Heart left ventricle (tissue), 16 donors: ENCODE results near the gene SEMA4D. TPM values are rescaled to one million over a fixed set of nuclear protein-coding genes. Genes with fewer than 3 reads are reported as not detected.

Experiments
- ATAC-seq, 4 donors: fragments of 200-7000 bp; cut with Tn5 transposase; one replicate each; pipeline ENCODE4 v1.9.1; 2020 to 2022; ENCODE audit warnings: moderate library complexity in 4 of 4, mild to moderate bottlenecking in 3 of 4, moderate number of reproducible peaks in 1 of 4
- DNase-seq, 5 donors: peaks; one replicate each; pipeline ENCODE4 v3.0.0-alpha.2; 2020
- H3K27ac ChIP-seq, 12 donors: fragments of 200-600 bp; sonication (generic) in 4 of 12; one replicate each; pipeline versions ENCODE4 v1.5.0 to v1.8.0; 2016 to 2022; ENCODE audit warnings: mild to moderate bottlenecking in 2 of 12
- H3K27me3 ChIP-seq, 9 donors: fragments of 200-600 bp; sonication (generic) in 2 of 9; one replicate each; pipeline versions ENCODE4 v1.5.1 to v1.8.0; 2016 to 2022; ENCODE audit warnings: mild to moderate bottlenecking in 3 of 9
- H3K36me3 ChIP-seq, 9 donors: fragments of 200-600 bp; sonication (generic) in 2 of 9; one replicate each; pipeline versions ENCODE4 v1.5.0 to v1.8.0; 2018 to 2022; ENCODE audit warnings: mild to moderate bottlenecking in 2 of 9
- H3K4me1 ChIP-seq, 12 donors: fragments of 200-600 bp; sonication (generic) in 4 of 12; one replicate each; pipeline versions ENCODE4 v1.5.0 to v1.8.0; 2016 to 2022; ENCODE audit warnings: mild to moderate bottlenecking in 3 of 12
- H3K4me3 ChIP-seq, 12 donors: fragments of 200-600 bp; sonication (generic) in 4 of 12; one replicate each; pipeline versions ENCODE4 v1.5.0 to v1.8.0; 2017 to 2022; ENCODE audit warnings: mild to moderate bottlenecking in 9 of 12, moderate library complexity in 4 of 12
- H3K9me3 ChIP-seq, 12 donors: fragments of 200-600 bp; sonication (generic) in 4 of 12; one replicate each; pipeline versions ENCODE4 v1.5.0 to v1.8.0; 2016 to 2022; ENCODE audit warnings: mild to moderate bottlenecking in 1 of 12
- POLR2A ChIP-seq, 2 donors: fragments of 450-650 bp; IDR thresholded peaks; one replicate each; pipeline ENCODE4 v1.6.1; 2017; ENCODE audit warnings: antibody characterized with exemption in 2 of 2, mild to moderate bottlenecking in 2 of 2, moderate library complexity in 2 of 2
- WGBS, 4 donors: extraction: QIAGEN DNeasy Blood & Tissue Kit in 2 of 4; methylation state at CpG; one replicate each; pipeline versions ENCODE4 v1.1.5 to v1.1.7; 2013 to 2018; 5-methylcytosine and 5-hydroxymethylcytosine counted together
- intact Hi-C, 10 donors: fragments of 100-400 bp; cut with DNase I; formaldehyde crosslinking; loops; one replicate each; pipeline versions ENCODE4 v1.11.1 to v1.14.2; 2022
- polyA plus RNA-seq, 2 donors: library from polyadenylated mRNA; stranded (reverse); fragments of 200-250 nt; gene quantifications; one replicate each; pipeline ENCODE4 v1.2.3, GENCODE V29; 2013
- total RNA-seq, 9 donors: library from RNA; depleted of rRNA in 2 of 9; stranded (reverse); fragments of >200 nt in 2 of 9; fragmentation: NEBNext Ultra II Directional in 3 of 9; extraction: Animal tissue kit (Norgen Biotek cat#: 25700) in 3 of 9; gene quantifications; one replicate each; pipeline versions ENCODE4 v1.1.0 to v1.2.4, GENCODE V29; 2016 to 2023
- TF ChIP-seq, protein P1 (sequence below), 12 donors: fragments of 200-600 bp; sonication (generic) in 4 of 12; IDR thresholded peaks; one replicate each; pipeline versions ENCODE4 v1.5.0 to v1.8.0; 2018 to 2022; ENCODE audit warnings: antibody characterized with exemption in 12 of 12, mild to moderate bottlenecking in 5 of 12
- donor health status: ischemic (EF 13 %, LVEDD 7.1; RV severe dilation, severe dysfunction).
- donor health status: healthy with polysubstance abuse.
- donor health status: DM: no; HTN: yes; CAD: no.
- donor health status: DM: no; HTN: no; CAD: no.
- donor health status: ischemic (EF 25% LVEDD 6.9; RV normal size, moderate dysfunction).
- donor health status: ischemic (EF 25% LVEDD 5.7; RV mildly dilated, moderate dysfunction).
- donor health status: healthy.
- donor health status: DM: yes; HTN: yes; CAD: no.
- donor health status: ischemic (EF 35%, LVEDD 5.7; RV mildly dilated, moderate dysfunction).
- donor health status: nonischemic (EF 11% LVEDD 7.7; RV severe dilation, severe dysfunction).
- donor health status: DM: yes; HTN: yes; CAD: no.
- donor health status: PGD.
- donor health status: ischemic (EF 29% LVEDD 5.4; RV normal size, mild dysfunction).
- donor health status: nonischemic (EF 23%, LVEDD 6.1; RV moderate dilation, normal function).

Gene SEMA4D
- total and polyA plus RNA-seq, 11 donors = 4.0 to 59.8 (median 20.2) TPM

DNA sequence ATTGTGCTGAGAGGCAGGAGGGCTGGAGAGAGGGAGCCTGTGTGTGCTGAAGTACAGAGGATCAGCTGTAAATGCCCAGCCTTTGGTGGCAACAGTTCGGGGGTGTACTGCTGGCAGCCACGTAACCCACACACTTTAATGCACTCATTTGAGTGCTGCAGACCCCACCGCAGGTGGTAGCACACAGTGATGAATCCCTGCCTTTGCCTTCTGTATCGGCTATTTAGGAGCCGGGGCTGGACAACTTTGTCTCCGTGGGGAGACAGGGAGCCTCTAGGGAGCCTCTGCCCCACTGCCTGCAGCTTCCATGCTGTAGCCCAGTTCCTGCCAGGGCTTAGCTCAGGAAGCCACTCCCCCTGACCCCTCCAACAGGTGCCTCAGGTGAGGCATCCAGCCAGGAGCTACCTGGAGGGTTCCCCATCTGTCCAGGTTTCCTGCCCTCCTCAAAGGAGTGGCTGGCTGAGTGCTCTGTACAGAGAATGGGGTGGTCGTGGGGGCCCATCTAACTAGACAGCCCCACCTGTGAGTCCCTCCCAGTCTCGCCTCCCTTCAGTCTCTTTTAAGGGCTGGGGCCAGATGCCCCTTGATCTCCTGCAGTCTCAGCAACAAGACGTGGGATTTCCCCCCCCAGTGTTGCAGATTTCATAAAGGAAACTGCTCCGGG lies 135.1 kb downstream of the SEMA4D start:
- 88 to 96% (median 90%) methylated on average over 7 to 10 of the region's 10 CpGs for WGBS, 4 donors
- no peaks in the 10 kb centered on the region for H3K9me3 ChIP-seq
- TF ChIP-seq POLR2A (IDR thresholded peaks at IDR 0.05) = no peak
- TF ChIP-seq, protein P1, sequence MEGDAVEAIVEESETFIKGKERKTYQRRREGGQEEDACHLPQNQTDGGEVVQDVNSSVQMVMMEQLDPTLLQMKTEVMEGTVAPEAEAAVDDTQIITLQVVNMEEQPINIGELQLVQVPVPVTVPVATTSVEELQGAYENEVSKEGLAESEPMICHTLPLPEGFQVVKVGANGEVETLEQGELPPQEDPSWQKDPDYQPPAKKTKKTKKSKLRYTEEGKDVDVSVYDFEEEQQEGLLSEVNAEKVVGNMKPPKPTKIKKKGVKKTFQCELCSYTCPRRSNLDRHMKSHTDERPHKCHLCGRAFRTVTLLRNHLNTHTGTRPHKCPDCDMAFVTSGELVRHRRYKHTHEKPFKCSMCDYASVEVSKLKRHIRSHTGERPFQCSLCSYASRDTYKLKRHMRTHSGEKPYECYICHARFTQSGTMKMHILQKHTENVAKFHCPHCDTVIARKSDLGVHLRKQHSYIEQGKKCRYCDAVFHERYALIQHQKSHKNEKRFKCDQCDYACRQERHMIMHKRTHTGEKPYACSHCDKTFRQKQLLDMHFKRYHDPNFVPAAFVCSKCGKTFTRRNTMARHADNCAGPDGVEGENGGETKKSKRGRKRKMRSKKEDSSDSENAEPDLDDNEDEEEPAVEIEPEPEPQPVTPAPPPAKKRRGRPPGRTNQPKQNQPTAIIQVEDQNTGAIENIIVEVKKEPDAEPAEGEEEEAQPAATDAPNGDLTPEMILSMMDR (IDR thresholded peaks at IDR 0.05) = no peak
- H3K4me3 ChIP-seq = no peak overlapping the region
- H3K4me1 ChIP-seq = peaks cover 0 to 29% (median 19%) of the 10 kb centered on the region in 12 donors
- H3K27me3 ChIP-seq = no peaks in the 10 kb centered on the region
- H3K36me3 ChIP-seq = peaks cover 0 to 60% (median 49%) of the 10 kb centered on the region in 9 donors
- ATAC-seq (no peak), DNase-seq (peak in 1 of 5 donors; percentile 13)
- no peak overlapping the region for H3K27ac ChIP-seq
- intact Hi-C loops = loop anchor here in 1 of 10 donors (10.0 kb wide), 1 partner anchor 182 kb away; no protein-coding TSS in a partner anchor

DNA sequence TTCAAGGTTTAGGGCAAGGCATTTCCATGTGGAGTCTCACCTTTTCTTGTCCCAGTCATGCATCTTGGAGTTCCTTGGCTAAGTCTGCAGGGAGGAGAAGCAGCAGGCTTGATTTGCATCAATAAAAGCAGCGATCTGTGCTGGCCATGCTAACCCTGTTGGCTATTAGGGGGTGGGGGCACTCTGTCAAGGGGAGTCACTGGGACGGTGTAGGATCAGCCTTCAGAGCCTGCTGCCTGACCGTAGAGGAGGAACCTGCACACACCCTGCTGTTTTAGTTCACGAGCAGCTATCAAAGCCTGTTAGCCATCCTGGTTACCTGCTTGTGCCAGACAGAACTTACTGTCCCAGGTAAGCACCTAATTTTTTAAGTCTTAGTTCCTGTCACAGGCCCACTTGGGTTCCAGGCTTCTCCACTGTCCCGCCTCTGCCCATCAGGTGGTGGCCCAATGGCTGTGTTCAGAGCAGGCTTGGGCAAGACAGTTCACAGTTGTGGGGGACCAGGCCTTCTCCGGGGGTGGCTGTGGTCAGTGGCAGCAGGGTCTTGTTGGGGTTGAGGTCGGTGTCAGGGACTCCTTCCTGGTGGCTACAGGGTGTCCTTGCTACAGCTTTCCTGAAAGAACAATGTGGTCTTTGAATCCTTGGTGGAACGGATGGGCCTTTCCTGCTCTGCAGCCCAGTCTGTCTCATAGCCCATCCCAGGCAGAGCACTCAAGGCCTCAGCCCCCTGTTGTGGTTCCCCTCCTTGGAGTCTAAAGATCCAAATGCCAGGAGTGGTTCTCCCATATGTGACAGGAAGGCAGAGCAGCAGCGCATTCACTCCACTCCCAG lies 135.9 kb downstream of the SEMA4D start:
- ATAC-seq (no peak), DNase-seq (no peak)
- peaks cover 0 to 29% (median 19%) of the 10 kb centered on the region in 12 donors for H3K4me1 ChIP-seq
- H3K27ac ChIP-seq = no peak overlapping the region
- H3K4me3 ChIP-seq = no peak overlapping the region
- peaks cover 0 to 68% (median 56%) of the 10 kb centered on the region in 9 donors for H3K36me3 ChIP-seq
- 84 to 91% (median 89%) methylated on average over 8 to 9 of the region's 9 CpGs for WGBS, 4 donors
- H3K27me3 ChIP-seq = no peaks in the 10 kb centered on the region
- no peaks in the 10 kb centered on the region for H3K9me3 ChIP-seq
- no peak for TF ChIP-seq POLR2A (IDR thresholded peaks at IDR 0.05)
- TF ChIP-seq, protein P1 (IDR thresholded peaks at IDR 0.05) = no peak
- intact Hi-C loops = loop anchor here in 1 of 10 donors (10.0 kb wide), 1 partner anchor 183 kb away; no protein-coding TSS in a partner anchor

DNA sequence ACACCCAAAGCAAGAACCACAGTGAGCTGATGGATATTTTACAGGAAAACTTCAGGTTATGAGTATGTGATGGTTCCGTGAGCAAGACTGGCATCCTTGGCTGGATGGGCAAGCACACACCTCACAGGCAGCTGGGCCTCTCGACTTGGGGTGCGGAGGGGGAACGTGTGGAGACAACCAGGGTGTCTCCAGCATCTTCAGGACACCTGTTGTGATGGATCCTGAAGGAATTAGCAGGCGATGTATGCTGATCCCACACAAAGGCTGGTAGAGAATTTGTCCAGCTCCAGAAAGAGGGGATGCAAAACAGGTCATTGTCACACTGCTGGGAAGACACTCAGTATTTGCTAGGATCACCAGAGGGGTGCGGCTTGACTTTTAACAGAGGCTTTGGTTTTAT lies 136.9 kb downstream of the SEMA4D start:
- H3K9me3 ChIP-seq = no peaks in the 10 kb centered on the region
- TF ChIP-seq POLR2A (IDR thresholded peaks at IDR 0.05) = no peak
- TF ChIP-seq, protein P1 (IDR thresholded peaks at IDR 0.05) = no peak
- no peak for ATAC-seq
- intact Hi-C loops = loop anchor here in 1 of 10 donors (10.0 kb wide), 1 partner anchor 184 kb away; no protein-coding TSS in a partner anchor
- peaks cover 0 to 29% (median 19%) of the 10 kb centered on the region in 12 donors for H3K4me1 ChIP-seq
- H3K36me3 ChIP-seq = peaks cover 0 to 78% (median 66%) of the 10 kb centered on the region in 9 donors
- peak overlapping the region in 2 of 12 donors; percentile 13 to 15 for H3K27ac ChIP-seq
- H3K4me3 ChIP-seq = no peak overlapping the region
- no peaks in the 10 kb centered on the region for H3K27me3 ChIP-seq
- DNase-seq = no peak
- 87 to 96% (median 95%) methylated on average over 6 of the region's 6 CpGs for WGBS, 4 donors

DNA sequence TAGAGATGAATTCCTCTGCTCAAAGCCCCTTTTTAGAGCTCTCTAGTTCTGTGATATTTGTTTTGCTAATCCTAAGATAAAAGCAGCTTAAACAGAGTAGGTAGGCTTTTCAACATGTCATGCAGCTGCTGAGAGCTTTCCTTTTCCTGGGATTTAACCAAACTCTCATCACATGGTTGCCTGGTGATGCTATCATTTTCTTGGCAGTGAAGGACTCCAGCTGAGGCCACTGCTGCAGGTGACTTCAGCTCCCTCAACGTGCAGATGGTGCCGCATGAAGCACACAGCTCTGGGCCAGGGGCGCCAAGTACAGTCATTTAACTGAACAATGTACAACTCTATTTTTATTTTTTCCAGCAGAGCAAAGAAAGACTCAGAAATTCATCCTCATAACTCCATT lies 137.4 kb downstream of the SEMA4D start:
- no peak overlapping the region for H3K4me3 ChIP-seq
- H3K36me3 ChIP-seq = peaks cover 0 to 83% (median 72%) of the 10 kb centered on the region in 9 donors
- H3K9me3 ChIP-seq = no peaks in the 10 kb centered on the region
- DNase-seq = no peak
- H3K27ac ChIP-seq = peak overlapping the region in 5 of 12 donors; percentile 3 to 37 (median 13)
- TF ChIP-seq, protein P1 (IDR thresholded peaks at IDR 0.05) = no peak
- no peak for TF ChIP-seq POLR2A (IDR thresholded peaks at IDR 0.05)
- peak in 1 of 4 donors; percentile 33 for ATAC-seq
- H3K27me3 ChIP-seq = no peaks in the 10 kb centered on the region
- intact Hi-C loops = loop anchor here in 1 of 10 donors (10.0 kb wide), 1 partner anchor 184 kb away; no protein-coding TSS in a partner anchor
- WGBS, 4 donors = 44 to 56% (median 50%) methylated on average over 3 of the region's 3 CpGs
- H3K4me1 ChIP-seq = peaks cover 0 to 29% (median 19%) of the 10 kb centered on the region in 12 donors
